Measurements from ENCODE around the gene ENAH.

ENAH gene

GRCh38 chr1:225449261-225449660 is 203.7 kb downstream of the ENAH start:
- DNase-seq: no peak

- no peak for DNase-seq
These were observed 204.6 kb downstream of the ENAH start for GRCh38 chr1:225448146-225448805.

DNA sequence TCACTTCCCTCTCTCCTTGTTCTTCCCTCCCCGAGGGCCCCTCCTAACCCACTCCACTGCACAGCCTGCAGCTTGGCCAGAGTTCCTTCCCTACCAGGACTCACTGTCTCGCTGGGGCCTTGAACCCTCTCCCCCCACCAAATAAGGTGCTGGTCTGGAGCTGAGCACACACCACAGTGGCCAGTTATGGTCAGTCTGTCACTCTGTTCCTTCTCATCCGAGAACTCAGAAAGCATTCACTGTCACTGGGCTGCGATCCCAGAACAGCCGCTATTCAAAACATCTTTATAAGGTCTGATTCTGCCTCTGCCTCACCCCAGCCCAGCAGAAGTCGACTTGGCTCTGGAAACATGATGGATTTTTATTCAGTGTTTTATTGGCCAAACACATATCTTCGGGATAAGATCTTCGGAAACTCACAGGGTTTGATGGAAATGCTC is 205.3 kb downstream of the ENAH start:
- no peak for DNase-seq

- no peak for DNase-seq
These were observed 205.8 kb downstream of the ENAH start for GRCh38 chr1:225446981-225447615.

GRCh38 chr1:225446595-225446960 is 206.3 kb downstream of the ENAH start:
- DNase-seq: no peak

DNA sequence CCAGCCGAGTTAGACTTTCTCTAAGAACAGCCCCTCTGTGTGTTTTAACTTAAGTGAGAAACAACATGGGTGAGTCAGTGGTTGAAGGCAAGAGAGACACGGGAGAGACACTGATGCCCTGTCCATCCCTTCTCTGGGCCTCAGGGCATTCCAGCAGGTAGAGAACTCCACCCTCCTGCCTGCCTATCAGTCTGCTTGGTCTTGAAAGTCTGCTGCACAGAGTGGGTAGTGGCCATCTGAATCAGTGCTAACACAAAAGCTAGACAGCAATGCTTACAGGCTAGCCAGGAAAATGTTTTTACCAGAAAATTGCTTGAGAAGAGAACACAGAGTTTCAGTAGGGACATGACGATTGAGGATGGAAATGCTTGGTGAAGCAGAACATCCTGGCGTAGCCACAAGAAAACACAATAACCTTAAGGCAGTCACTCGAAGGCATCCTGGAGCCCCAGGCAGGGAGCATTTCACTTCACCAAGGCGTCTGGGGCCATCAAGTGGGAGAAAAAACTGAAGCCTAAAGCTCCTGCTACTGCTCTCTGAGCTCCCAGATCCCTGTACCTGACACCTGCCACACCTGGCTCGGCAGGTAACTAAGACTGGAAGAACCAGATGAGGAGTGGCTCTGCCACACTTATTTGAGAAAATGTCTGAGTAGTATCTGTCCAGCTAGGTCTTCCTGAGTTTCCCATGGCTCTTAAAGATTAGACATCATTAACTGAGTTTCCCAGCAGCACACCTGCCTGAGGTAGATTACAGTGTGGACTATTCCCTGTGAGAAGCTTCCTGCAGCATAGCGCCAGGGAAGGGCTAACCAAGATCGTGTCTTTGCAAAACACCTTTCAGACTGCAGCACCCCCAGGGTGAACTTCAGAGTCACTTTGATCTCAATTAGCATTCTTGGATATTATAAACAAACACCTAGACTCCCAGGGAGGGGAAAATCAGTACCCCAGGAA is 207.0 kb downstream of the ENAH start:
- DNase-seq: no peak

DNA sequence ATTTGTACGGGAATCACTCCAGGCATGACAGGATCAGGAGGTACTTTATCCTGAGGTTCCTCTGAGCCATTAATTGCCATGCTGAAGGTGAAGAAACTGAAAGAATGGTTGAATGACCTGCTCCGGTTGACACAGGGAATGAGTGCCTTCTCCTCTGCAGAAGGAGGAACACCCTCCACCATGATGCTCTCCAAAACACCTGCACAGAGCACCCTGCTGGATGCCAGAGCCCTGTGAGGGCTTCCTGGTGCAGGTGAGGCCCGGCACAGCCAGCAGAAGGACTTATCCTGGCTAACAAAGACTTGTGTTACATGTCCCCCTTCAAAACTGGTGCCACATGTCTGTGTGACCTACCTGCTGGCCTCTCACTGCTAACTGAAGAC is 210.8 kb downstream of the ENAH start:
- no peak for DNase-seq

DNA sequence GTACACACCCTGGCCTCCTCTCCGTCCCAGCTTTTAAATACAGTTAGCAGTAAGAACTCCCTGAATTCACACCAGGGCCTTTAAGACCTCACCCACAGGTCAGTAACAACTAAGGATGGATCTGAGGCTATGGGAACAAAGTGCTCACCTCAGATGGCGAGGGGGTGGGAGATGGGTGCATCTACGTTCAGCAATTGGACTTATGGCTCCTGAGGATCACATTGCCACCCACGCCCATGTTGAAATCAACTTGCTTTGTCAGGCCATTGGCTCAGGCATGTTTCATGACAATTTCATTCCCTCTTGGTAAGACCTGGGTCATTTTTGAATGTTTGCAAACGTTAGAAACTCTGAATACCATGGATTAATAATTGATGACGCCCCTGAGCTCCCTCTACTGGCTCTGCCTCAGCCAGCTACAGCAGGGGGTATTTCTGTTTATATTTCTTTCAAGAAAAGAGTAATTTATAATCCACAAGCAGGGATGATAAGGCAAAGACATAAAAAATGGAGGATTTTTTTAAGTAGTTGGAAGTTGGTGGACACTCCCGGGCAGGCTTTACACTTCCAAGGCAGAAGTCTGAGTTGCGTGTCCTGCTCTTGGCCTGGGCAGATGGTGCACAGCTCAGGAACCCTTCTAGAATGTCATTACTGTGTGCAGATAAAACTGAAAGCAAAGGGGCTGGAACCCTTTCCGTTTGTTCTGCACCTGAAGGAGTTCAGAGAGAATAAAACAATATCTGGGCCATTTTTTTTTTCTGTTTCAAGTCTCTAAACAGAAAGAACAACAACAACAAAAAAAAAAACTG is 211.4 kb downstream of the ENAH start:
- no peak for DNase-seq

DNA sequence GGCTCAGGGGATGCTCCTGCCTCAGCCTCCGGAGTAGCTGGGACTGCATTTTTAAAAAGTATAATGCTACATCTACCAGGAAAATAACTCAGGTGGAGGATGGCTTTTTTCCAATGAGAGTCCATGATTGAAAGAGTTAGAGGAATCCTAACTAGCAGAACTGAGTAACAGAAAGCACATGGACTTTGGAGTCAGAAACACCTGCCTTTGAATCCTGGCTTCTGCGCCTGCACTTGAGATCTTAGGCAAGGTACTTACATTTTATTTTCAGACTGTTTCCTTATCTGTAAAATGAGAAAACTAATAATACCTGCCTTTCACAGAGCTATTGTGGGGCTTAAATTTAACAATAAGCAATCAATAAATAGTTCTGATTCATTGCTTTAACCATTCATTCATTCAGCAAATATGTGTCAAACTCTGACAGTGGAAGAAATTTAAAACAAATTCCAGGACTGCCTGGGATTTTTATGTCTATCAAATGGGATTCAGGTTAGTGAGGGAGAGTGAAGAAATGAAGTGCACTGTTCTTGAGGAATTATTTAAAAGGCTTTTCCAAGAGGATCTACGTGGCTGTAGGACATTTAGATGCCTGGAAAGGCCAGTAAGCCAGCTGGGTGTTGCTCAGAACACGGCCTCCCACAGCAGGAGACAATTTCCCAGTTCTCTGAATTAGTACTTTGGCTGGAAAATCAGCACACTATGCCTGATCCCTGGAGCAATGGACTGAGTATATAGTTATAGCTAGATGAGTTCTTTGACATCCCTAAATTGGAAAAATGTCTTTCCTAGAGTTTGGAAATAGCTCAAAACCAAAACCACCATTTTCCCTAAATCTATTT is 212.3 kb downstream of the ENAH start:
- DNase-seq: no peak

DNA sequence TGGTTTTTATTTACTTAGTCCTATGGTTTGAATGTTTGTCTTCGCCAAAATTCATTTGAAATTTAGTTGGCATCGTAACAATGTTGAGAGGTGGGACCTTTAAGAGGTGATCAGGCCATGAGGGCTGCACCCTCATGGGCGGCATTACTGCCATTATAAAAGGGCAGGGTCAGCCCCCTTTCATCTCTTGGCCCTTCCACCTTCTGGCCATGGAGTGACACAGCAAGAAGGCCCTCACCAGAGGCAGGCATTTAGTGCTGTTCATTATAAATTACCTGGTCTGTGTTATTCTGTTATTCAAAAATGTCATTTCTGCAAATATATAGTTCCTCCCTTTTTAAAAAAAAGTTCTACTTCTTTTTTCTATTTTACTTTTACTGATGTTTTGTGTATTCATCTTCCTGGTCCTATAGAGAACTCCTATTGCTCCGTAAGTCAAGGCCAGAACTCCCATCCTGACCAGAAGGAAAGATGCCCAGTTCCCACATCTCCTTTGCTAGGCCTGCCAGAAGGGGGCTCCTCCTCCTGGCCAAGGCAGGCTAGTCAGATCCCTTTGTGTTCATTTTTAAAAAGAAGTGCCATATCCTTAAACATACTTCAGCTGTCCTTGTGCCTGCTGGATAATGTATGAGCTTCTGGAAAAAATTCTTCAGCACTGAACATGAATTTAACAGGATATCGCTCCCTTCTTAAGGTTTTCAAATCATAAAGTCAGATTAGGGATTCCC is 215.0 kb downstream of the ENAH start:
- no peak for DNase-seq

All from fibroblast of skin of right biceps (primary cell).